NCI-H1092 treated with DMSO at 0.1 percent for 48 hours (cell line): ENCODE results near the gene ARL8A.
"Not testable (repeated sequence)": the region's sequence is repeated elsewhere in the genome, so short reads cannot be mapped to it uniquely, and the experiment has no call there.

Source experiments
- DNase-seq: peaks from one replicate; lab custom pipeline; 2025; lab: John Stamatoyannopoulos, UW

Gene ARL8A

DNA sequence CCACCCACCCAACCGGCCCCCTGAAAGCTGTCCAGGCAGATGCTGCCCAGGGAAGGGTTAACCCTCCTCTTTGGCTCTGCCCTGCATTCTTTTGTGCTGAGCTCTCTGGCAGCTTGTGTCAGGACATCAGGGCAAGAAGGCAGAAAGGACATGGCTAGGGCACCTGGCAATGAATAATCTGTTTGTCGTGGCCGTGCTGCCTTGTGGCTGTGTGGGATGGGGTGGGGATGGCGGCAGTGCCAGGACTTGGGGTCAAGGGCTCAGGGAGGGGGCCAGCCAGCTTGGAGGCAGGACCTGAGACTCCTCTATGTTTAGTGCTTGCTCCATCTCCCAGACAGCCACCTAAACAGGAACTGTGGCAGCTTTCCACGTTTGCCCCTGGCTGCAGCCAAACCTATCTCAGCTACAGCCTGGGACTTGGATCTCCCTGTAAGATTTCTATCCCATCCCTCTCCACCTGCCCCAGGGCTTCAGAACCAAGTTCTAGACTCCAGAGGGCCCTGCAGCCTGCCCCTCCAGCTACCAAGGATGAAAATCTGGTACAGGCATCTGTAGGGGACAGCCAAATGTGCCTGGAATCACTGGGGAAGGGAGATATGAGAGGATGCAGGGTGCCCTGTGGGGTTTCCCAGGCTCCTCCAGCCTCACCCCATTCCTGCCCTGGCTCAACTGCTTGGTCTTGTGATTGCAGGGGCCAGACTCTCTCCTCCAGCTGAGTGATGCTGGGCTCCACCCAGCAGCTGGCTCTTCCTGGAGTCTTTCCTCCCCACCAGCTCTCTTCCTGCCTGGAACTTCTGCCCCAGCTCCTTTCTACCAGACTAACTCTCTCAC is 31.5 kb downstream of the ARL8A start:
- no peak for DNase-seq

- DNase-seq = not testable (repeated sequence)
Measured at GRCh38 chr1:202111589-202111988, 32.9 kb downstream of the ARL8A start.

GRCh38 chr1:202110977-202111376 is 33.6 kb downstream of the ARL8A start:
- DNase-seq = no peak

GRCh38 chr1:202107801-202108731 is 36.5 kb downstream of the ARL8A start:
- peak; percentile 29 for DNase-seq

DNA sequence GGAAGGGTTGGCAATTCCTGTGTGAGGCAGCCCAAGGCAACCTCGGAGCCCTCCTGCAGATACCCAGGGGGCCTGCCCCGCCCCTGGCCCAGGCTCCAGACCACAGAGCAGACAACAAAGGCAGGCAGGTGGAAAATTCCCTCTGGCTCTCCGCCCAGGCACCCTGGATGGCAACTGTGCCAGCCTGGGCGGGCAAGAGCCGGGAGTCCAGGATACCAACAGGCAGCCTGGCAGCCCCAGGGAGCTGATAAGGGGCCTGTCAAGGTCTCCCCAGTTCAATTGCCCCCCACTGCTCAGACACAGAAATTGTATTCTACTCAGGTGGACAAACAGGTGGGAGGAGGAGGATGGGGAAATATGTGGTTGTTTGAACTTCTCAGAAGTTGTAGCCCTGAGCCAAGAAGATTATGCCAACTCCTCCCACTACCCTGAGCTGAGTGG is 37.2 kb downstream of the ARL8A start:
- DNase-seq = peak; percentile 98

GRCh38 chr1:202106340-202107254 is 37.9 kb downstream of the ARL8A start:
- peak; percentile 82 for DNase-seq

GRCh38 chr1:202105571-202106339 is 38.8 kb downstream of the ARL8A start:
- DNase-seq = peak; percentile 57

DNA sequence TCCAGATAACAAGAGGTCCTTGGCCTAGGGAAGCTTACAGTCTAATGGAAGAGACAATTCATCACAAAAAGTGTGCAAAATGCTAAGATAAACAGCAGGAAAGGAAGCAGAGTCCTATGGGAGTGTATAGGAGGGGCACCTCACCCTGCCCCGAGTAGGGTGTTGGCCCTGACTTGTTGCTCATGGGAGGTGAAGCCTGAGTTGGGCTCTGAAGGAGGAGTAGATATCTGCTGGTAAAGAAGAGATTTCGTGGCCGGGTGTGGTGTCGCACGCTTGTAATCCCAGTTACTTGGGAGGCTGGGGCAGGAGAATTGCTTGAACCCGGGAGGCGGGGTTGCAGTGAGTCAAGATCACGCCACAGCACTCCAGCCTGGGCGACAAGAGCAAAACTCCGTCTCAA is 40.5 kb downstream of the ARL8A start:
- no peak for DNase-seq

- peak; percentile 70 for DNase-seq
Measured at GRCh38 chr1:202101184-202101583, 43.4 kb downstream of the ARL8A start.

DNA sequence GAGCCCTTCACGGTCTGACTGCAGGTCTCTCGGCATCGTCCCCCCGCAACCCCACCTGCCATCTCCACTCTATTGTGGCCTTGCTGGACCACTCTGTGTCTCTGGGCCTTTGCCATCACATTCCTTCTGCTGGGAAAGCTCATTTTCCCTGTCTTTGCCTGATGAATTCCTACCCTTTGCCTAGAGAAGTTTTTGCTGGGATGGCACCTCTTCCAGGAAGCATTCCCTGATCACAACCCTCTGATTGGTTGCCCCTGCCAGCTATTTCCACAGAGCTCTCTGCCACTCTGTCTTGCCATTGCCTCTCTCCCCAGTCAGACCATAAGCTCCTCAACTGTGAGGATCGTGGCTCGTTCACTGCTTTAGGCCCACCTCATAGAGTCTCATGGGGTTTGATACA is 50.7 kb downstream of the ARL8A start:
- no peak for DNase-seq

DNA sequence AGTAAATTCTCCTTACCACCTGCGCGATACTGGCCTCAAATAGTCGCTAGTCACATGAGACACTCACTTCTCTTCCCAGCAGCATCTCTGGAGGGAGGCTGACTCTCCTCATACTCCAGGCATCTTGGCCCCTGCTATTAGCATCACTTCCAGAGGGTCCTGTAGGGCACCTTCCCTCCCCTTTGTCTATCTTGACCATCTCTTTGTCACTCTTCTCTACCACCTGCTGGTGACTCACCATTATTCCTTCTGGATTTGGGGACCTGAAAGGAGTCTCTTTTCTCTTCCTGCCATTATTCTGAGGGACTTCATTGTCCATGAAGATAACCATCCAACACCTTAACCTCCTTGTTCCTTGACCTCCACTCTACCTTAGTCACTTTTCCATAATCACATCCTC is 53.5 kb downstream of the ARL8A start:
- peak; percentile 22 for DNase-seq

DNA sequence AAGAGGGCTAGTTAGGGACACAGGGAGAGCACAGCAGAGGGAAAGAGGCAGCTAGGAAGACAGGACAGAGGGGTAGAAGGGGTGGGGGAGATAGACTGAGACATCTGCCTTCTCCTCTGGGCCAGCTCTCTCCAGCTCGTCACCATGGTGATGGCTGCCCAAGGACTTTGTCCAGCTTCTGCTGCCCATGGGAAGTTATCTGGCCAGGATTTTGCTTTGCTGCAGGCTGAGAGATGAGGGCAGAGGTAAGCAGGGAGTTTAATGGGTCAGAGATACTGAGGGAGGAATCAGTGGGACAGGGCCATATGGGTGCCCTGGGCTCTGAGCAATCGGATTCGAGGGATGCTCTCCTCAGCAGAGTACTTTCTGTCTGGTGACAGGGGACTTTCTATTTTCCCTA is 56.3 kb downstream of the ARL8A start:
- DNase-seq = peak; percentile 37

GRCh38 chr1:202086579-202087350 is 57.8 kb downstream of the ARL8A start:
- peak; percentile 71 for DNase-seq

DNA sequence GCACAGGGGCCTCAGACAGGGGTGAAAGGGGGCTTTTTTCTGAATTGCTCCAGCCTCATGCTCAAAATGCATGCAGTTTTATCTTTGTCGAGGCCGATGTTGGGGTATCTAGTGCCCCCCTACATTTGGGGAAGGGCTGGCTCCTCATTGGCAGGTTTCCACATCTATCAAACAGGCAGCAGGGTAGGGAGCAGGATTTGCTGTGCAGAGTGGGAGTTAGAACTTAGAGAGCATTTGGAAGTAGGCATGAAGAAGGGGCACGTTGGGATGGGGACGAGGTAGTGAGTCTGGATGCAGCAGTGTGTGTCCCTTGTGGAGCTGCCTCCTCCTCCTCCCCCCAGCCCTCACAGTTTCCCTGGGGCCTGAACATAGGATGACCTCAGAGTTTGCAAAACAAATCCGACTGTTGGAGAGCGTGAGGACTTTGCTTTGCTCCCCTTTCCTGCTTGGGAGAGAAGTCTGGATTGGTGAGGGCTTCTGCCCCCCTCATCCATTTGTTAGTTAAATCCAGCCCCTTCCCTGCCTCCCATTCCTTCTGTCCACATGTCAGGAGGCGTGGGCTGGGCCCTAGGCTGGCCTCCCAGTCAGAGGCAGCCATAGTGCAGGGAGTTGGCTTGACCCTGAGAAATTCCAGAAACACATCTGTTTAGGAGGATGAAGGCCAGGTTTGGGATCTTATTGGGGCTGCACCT is 58.7 kb downstream of the ARL8A start:
- DNase-seq = peak; percentile 65

DNA sequence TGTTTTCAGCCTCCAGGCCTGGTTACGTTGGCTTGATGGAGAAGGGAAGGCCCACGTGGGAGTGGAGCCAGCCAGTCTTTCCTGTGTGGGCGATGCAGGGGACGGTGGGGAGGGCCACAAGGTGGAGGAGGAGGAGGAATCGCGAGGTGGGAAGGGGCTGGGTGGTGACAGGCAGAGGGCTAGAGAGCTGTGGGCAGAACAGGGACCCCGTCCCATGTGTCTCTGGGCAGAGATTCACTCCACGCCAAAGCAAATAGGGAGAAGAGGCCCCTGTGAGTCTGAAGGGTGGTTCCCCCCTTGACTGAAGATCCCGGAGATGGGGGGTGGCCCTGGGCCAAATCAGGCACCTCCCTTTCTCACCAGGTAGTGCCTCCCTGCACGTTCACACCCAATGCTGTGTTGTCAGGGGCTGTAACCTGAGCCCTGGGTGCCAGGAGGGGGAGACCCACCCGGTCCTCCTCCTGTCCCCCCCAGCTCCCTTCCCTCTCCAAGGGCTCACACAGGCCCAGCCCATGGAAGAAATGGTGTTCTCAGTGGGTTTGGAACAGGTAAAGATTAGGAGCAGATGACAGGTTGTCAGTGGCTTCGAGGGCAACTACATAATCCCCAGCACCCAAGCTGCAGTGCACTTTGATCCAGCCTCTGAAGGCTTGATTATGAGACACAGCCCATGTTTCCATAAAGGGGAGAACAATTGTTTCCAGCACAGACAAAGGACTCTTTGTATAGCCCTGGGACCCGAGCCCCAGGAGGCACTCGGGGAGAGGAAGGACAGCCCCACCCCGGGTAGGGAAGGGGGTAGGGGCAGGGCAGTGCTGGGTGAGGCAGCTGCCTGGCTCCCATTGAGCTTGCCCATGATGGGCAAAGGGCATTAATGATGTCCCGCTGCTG is 59.5 kb downstream of the ARL8A start:
- peak; percentile 83 for DNase-seq
